Measurements from ENCODE around the gene CCNI. TPM values are rescaled to one million over a fixed set of nuclear protein-coding genes. Genes with fewer than 3 reads are reported as not detected.

The CCNI gene
- polyA plus RNA-seq, 1 donor from 2014 or later: 341 TPM

GRCh38 chr4:77010841-77011354 is 64.9 kb downstream of the CCNI start:
- no peaks in the 10 kb centered on the region for H3K9me3 Mint-ChIP-seq
- H3K27me3 Mint-ChIP-seq: no peaks in the 10 kb centered on the region
- peaks cover 16% of the 10 kb centered on the region for H3K36me3 Mint-ChIP-seq
- no peak overlapping the region for H3K4me3 Mint-ChIP-seq
- no peak overlapping the region for H3K27ac Mint-ChIP-seq
- peaks cover 11 to 15% (median 11%) of the 10 kb centered on the region in 3 donors for H3K4me1 Mint-ChIP-seq

GRCh38 chr4:77009511-77010115 is 66.2 kb downstream of the CCNI start:
- no peaks in the 10 kb centered on the region for H3K9me3 Mint-ChIP-seq
- no peak overlapping the region for H3K4me3 Mint-ChIP-seq
- H3K27ac Mint-ChIP-seq: no peak overlapping the region
- peaks cover 13% of the 10 kb centered on the region for H3K36me3 Mint-ChIP-seq
- no peaks in the 10 kb centered on the region for H3K27me3 Mint-ChIP-seq
- peaks cover 11 to 15% (median 11%) of the 10 kb centered on the region in 3 donors for H3K4me1 Mint-ChIP-seq

GRCh38 chr4:77007358-77008230 is 68.2 kb downstream of the CCNI start:
- Mint-ChIP-seq H3K9me3 (no peaks in the 10 kb centered on the region), H3K27me3 (no peaks in the 10 kb centered on the region), H3K27ac (peak overlapping the region in 1 of 3 donors; percentile 25), H3K4me1 (peaks cover 5 to 9% (median 9%) of the 10 kb centered on the region in 3 donors), H3K4me3 (no peak overlapping the region), H3K36me3 (peaks cover 16% of the 10 kb centered on the region)

- no peaks in the 10 kb centered on the region for H3K27me3 Mint-ChIP-seq
- H3K9me3 Mint-ChIP-seq: no peaks in the 10 kb centered on the region
- no peak overlapping the region for H3K4me3 Mint-ChIP-seq
- peaks cover 5 to 9% (median 9%) of the 10 kb centered on the region in 3 donors for H3K4me1 Mint-ChIP-seq
- peak overlapping the region in 1 of 3 donors; percentile 24 for H3K27ac Mint-ChIP-seq
- H3K36me3 Mint-ChIP-seq: peaks cover 16% of the 10 kb centered on the region
These were observed 68.9 kb downstream of the CCNI start for GRCh38 chr4:77006753-77007353.

- no peak overlapping the region for H3K4me3 Mint-ChIP-seq
- no peaks in the 10 kb centered on the region for H3K27me3 Mint-ChIP-seq
- H3K36me3 Mint-ChIP-seq: peaks cover 15% of the 10 kb centered on the region
- H3K4me1 Mint-ChIP-seq: peaks cover 5 to 9% (median 7%) of the 10 kb centered on the region in 3 donors
- peak overlapping the region in 1 of 3 donors; percentile 43 for H3K27ac Mint-ChIP-seq
- no peaks in the 10 kb centered on the region for H3K9me3 Mint-ChIP-seq
These were observed 72.4 kb downstream of the CCNI start for GRCh38 chr4:77003400-77003799.

GRCh38 chr4:77002321-77003107 is 73.3 kb downstream of the CCNI start:
- peaks cover 19% of the 10 kb centered on the region for H3K36me3 Mint-ChIP-seq
- H3K27me3 Mint-ChIP-seq: no peaks in the 10 kb centered on the region
- no peaks in the 10 kb centered on the region for H3K9me3 Mint-ChIP-seq
- peaks cover 0 to 7% (median 3%) of the 10 kb centered on the region in 3 donors for H3K4me1 Mint-ChIP-seq
- no peak overlapping the region for H3K27ac Mint-ChIP-seq
- H3K4me3 Mint-ChIP-seq: no peak overlapping the region

GRCh38 chr4:77001907-77002306 is 73.9 kb downstream of the CCNI start:
- Mint-ChIP-seq H3K36me3 (peaks cover 18% of the 10 kb centered on the region), H3K27me3 (no peaks in the 10 kb centered on the region), H3K4me3 (no peak overlapping the region), H3K27ac (no peak overlapping the region), H3K4me1 (peaks cover 0 to 2% (median 1%) of the 10 kb centered on the region in 3 donors), H3K9me3 (no peaks in the 10 kb centered on the region)

- Mint-ChIP-seq H3K27ac (no peak overlapping the region), H3K4me3 (peak overlapping the region in 1 of 4 donors; percentile 12), H3K27me3 (no peaks in the 10 kb centered on the region), H3K4me1 (peaks cover 4 to 9% (median 8%) of the 10 kb centered on the region in 3 donors), H3K9me3 (no peaks in the 10 kb centered on the region), H3K36me3 (peaks cover 12% of the 10 kb centered on the region)
These were observed 77.4 kb downstream of the CCNI start for GRCh38 chr4:76998251-76998901.

GRCh38 chr4:76997532-76997931 is 78.3 kb downstream of the CCNI start:
- H3K4me3 Mint-ChIP-seq: no peak overlapping the region
- no peaks in the 10 kb centered on the region for H3K9me3 Mint-ChIP-seq
- H3K36me3 Mint-ChIP-seq: peaks cover 12% of the 10 kb centered on the region
- H3K4me1 Mint-ChIP-seq: peaks cover 12 to 14% (median 13%) of the 10 kb centered on the region in 3 donors
- no peaks in the 10 kb centered on the region for H3K27me3 Mint-ChIP-seq
- H3K27ac Mint-ChIP-seq: no peak overlapping the region

Other genes starting within 250 kb of the CCNI start
- not detected for gene SOWAHB, start 177.8 kb downstream of the CCNI start, polyA plus RNA-seq
- gene SEPTIN11, start 126.2 kb downstream of the CCNI start, polyA plus RNA-seq: 15.8 TPM
- 39.7 TPM for gene CCNG2, start 81.2 kb upstream of the CCNI start, polyA plus RNA-seq

Measured in IgD-negative memory B cell (primary cell).